PC-3 (cell line): ENCODE measurements around the gene CPZ. TPM values are rescaled to one million over a fixed set of nuclear protein-coding genes. Genes with fewer than 3 reads are reported as not detected.
A peak's percentile ranks its signal among the peaks of the same experiment; 100 is the strongest.

Experiments
- ATAC-seq: fragments of 200-7000 bp; cut with Tn5 transposase; 2 replicates; pipeline ENCODE4 v1.9.1; 2020; ENCODE audit warnings: mild to moderate bottlenecking, moderate library complexity
- BruUV-seq: library from RNA; stranded (reverse); fragments of 400-500 nt; replicated peaks from 2 replicates; lab custom pipeline; 2021; lab: Mats Ljungman, UMichigan
- CTCF ChIA-PET: fragments of 300-600 bp; sonication (Branson Sonifier 250); formaldehyde crosslinking; loops from one replicate; lab custom pipeline; 2022; ENCODE audit warnings: antibody characterized with exemption; lab: Charles Lee
- POLR2A ChIA-PET: fragments of 300-600 bp; sonication (Branson Sonifier 250); formaldehyde crosslinking; loops from one replicate; lab custom pipeline; 2022; ENCODE audit warnings: antibody characterized with exemption; ENCODE audit not compliant: unreplicated experiment; lab: Charles Lee
- DNase-seq: peaks from one replicate; pipeline ENCODE4 v3.0.0-alpha.2; 2015
- H2AFZ ChIP-seq: fragments of 300-600 bp; sonication (generic); 2 replicates; pipeline ENCODE4 v1.6.0; 2016; ENCODE audit warnings: antibody characterized with exemption, low read length
- H3F3A ChIP-seq: fragments of 300-600 bp; sonication (generic); one replicate; pipeline ENCODE4 v1.6.0; 2017; ENCODE audit warnings: antibody characterized with exemption, low read length, control low read depth, mild to moderate bottlenecking; ENCODE audit not compliant: unreplicated experiment
- H3K27ac ChIP-seq: fragments of 300-600 bp; sonication (generic); 2 replicates; pipeline ENCODE4 v1.5.1; 2016; ENCODE audit warnings: mild to moderate bottlenecking, low read length
- H3K27me3 ChIP-seq: fragments of 300-600 bp; sonication (generic); 2 replicates; pipeline ENCODE4 v1.6.1; 2016; ENCODE audit warnings: low read length, mixed read lengths
- H3K36me3 ChIP-seq: fragments of 300-600 bp; sonication (generic); 2 replicates; pipeline ENCODE4 v1.6.1; 2016; ENCODE audit warnings: low read depth, mixed run types, low read length, mixed read lengths
- H3K4me1 ChIP-seq: fragments of 300-600 bp; sonication (generic); 2 replicates; pipeline ENCODE4 v1.5.1; 2016; ENCODE audit warnings: low read length; ENCODE audit not compliant: insufficient read depth
- H3K4me2 ChIP-seq: fragments of 300-600 bp; sonication (generic); 2 replicates; pipeline ENCODE4 v1.6.0; 2016; ENCODE audit warnings: low read length
- H3K4me3 ChIP-seq: fragments of 300-600 bp; sonication (generic); 2 replicates; pipeline ENCODE4 v1.5.1; 2016; ENCODE audit warnings: mild to moderate bottlenecking, low read length, mixed read lengths
- H3K79me2 ChIP-seq: fragments of 300-600 bp; sonication (generic); 2 replicates; pipeline ENCODE4 v1.6.1; 2017; ENCODE audit warnings: low read length, mixed read lengths
- H3K9ac ChIP-seq: fragments of 300-600 bp; sonication (generic); 2 replicates; pipeline ENCODE4 v1.6.0; 2016; ENCODE audit warnings: mild to moderate bottlenecking, low read length
- H3K9me2 ChIP-seq: fragments of 300-600 bp; sonication (generic); replicated peaks from 2 replicates; pipeline ENCODE4 v1.6.1; 2016; ENCODE audit warnings: mixed run types, low read length, mixed read lengths
- H3K9me3 ChIP-seq: fragments of 300-600 bp; sonication (generic); 2 replicates; pipeline ENCODE4 v1.6.1; 2016; ENCODE audit warnings: low read length, mixed read lengths
- H4K20me1 ChIP-seq: fragments of 300-600 bp; sonication (generic); 2 replicates; pipeline ENCODE4 v1.6.1; 2016; ENCODE audit warnings: low read length, mixed read lengths
- CTCF ChIP-seq: fragments of 300-600 bp; sonication (generic); conservative IDR thresholded peaks from 2 replicates; pipeline ENCODE4 v1.5.1; 2017; ENCODE audit warnings: antibody characterized with exemption, low read depth, mild to moderate bottlenecking, low read length
- EZH2 ChIP-seq: fragments of 300-600 bp; sonication (generic); IDR thresholded peaks from one replicate; pipeline ENCODE4 v1.6.1; 2017; ENCODE audit warnings: antibody characterized with exemption, mild to moderate bottlenecking, low read length; ENCODE audit not compliant: unreplicated experiment
- EZH2phosphoT487 ChIP-seq: fragments of 300-600 bp; sonication (generic); IDR thresholded peaks from 2 replicates; pipeline ENCODE4 v1.6.1; 2018; ENCODE audit warnings: mild to moderate bottlenecking, antibody characterized with exemption, low read length, borderline replicate concordance
- intact Hi-C: fragments of 100-400 bp; cut with micrococcal nuclease; formaldehyde crosslinking; loops from 2 replicates; pipeline ENCODE4 v1.9.0; 2023
- total RNA-seq: library from RNA; depleted of rRNA; stranded (reverse); fragments of >200 nt; gene quantifications from 2 replicates; pipeline ENCODE4 v1.2.3, GENCODE V29; 2014

Gene CPZ
- total RNA-seq, 1 experiment from 2014 or later, result 27.9 TPM

- H2AFZ ChIP-seq, result no peak overlapping the region
- H3K36me3 ChIP-seq, result no peaks in the 10 kb centered on the region
- no peak for ATAC-seq
- ChIA-PET CTCF (no interaction called here), POLR2A (no interaction called here)
- no peaks in the 10 kb centered on the region for H3F3A ChIP-seq
- BruUV-seq, result no TSS peak
- no peak for DNase-seq
- H3K27ac ChIP-seq, result no peak overlapping the region
- no peaks in the 10 kb centered on the region for H3K27me3 ChIP-seq
- TF ChIP-seq EZH2phosphoT487 (no peak), CTCF (no peak), EZH2 (no peak)
- H3K4me1 ChIP-seq, result no peaks in the 10 kb centered on the region
- H3K4me2 ChIP-seq, result no peak overlapping the region
- intact Hi-C loops, result no loop called here
- no peaks in the 10 kb centered on the region for H3K9me2 ChIP-seq
- no peaks in the 10 kb centered on the region for H3K79me2 ChIP-seq
- no peaks in the 10 kb centered on the region for H3K9me3 ChIP-seq
- no peaks in the 10 kb centered on the region for H4K20me1 ChIP-seq
- no peak overlapping the region for H3K4me3 ChIP-seq
- no peak overlapping the region for H3K9ac ChIP-seq
These were observed 9.5 kb upstream of the CPZ start for GRCh38 chr4:8582941-8583654.

- H2AFZ ChIP-seq, result no peak overlapping the region
- no peaks in the 10 kb centered on the region for H3F3A ChIP-seq
- no peak overlapping the region for H3K4me2 ChIP-seq
- no peaks in the 10 kb centered on the region for H3K79me2 ChIP-seq
- no peak for ATAC-seq
- intact Hi-C loops, result no loop called here
- ChIA-PET CTCF (no interaction called here), POLR2A (no interaction called here)
- no peak overlapping the region for H3K27ac ChIP-seq
- no peaks in the 10 kb centered on the region for H3K4me1 ChIP-seq
- no peak overlapping the region for H3K9ac ChIP-seq
- no peak overlapping the region for H3K4me3 ChIP-seq
- no peak for DNase-seq
- H3K9me3 ChIP-seq, result no peaks in the 10 kb centered on the region
- H4K20me1 ChIP-seq, result no peaks in the 10 kb centered on the region
- no peaks in the 10 kb centered on the region for H3K27me3 ChIP-seq
- TF ChIP-seq CTCF, result no peak
- no peak for TF ChIP-seq EZH2
- TF ChIP-seq EZH2phosphoT487, result no peak
- H3K9me2 ChIP-seq, result no peaks in the 10 kb centered on the region
- no peaks in the 10 kb centered on the region for H3K36me3 ChIP-seq
- no TSS peak for BruUV-seq
These were observed 8.9 kb upstream of the CPZ start for GRCh38 chr4:8583655-8584025.

GRCh38 chr4:8585186-8585585 lies 7.4 kb upstream of the CPZ start:
- ChIA-PET POLR2A (no interaction called here), CTCF (no interaction called here)
- H3K4me1 ChIP-seq, result no peaks in the 10 kb centered on the region
- H4K20me1 ChIP-seq, result no peaks in the 10 kb centered on the region
- no TSS peak for BruUV-seq
- no peaks in the 10 kb centered on the region for H3K9me2 ChIP-seq
- H2AFZ ChIP-seq, result no peak overlapping the region
- H3K9me3 ChIP-seq, result no peaks in the 10 kb centered on the region
- H3K27ac ChIP-seq, result no peak overlapping the region
- no peaks in the 10 kb centered on the region for H3K27me3 ChIP-seq
- DNase-seq (peak; percentile 47), ATAC-seq (peak; percentile 59)
- intact Hi-C loops, result no loop called here
- H3K36me3 ChIP-seq, result no peaks in the 10 kb centered on the region
- peak; percentile 53 for TF ChIP-seq CTCF
- no peak for TF ChIP-seq EZH2phosphoT487
- H3K79me2 ChIP-seq, result no peaks in the 10 kb centered on the region
- no peak overlapping the region for H3K4me3 ChIP-seq
- no peak overlapping the region for H3K9ac ChIP-seq
- no peak overlapping the region for H3K4me2 ChIP-seq
- H3F3A ChIP-seq, result no peaks in the 10 kb centered on the region
